GM18508 (cell line): Measurements from ENCODE around the gene PCDHB12.

Experiments
- ATAC-seq: cut with Tn5 transposase; IDR thresholded peaks from one replicate; pipeline ENCODE4 v1.9.1; 2021; ENCODE audit warnings: moderate number of reproducible peaks; ENCODE audit not compliant: insufficient read depth, unreplicated experiment

The PCDHB12 gene

DNA sequence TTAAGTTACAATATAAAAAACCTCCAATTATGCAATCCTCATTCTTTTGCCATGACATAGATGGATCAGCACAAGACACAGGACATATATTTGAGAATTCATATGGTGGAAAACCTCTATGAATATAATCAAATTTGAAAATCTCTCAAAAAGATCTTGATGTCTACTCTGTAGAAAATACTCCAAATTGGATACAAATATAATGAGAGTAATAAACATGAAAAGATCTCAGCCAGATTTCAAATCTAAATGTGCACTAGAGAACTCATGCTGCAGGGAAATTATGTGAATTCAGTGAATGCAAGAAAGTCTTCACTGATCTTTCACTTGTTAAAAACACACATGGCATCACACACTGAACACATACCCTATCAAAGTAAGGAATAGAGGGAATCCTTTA is 50.4 kb downstream of the PCDHB12 start:
- ATAC-seq = no peak

DNA sequence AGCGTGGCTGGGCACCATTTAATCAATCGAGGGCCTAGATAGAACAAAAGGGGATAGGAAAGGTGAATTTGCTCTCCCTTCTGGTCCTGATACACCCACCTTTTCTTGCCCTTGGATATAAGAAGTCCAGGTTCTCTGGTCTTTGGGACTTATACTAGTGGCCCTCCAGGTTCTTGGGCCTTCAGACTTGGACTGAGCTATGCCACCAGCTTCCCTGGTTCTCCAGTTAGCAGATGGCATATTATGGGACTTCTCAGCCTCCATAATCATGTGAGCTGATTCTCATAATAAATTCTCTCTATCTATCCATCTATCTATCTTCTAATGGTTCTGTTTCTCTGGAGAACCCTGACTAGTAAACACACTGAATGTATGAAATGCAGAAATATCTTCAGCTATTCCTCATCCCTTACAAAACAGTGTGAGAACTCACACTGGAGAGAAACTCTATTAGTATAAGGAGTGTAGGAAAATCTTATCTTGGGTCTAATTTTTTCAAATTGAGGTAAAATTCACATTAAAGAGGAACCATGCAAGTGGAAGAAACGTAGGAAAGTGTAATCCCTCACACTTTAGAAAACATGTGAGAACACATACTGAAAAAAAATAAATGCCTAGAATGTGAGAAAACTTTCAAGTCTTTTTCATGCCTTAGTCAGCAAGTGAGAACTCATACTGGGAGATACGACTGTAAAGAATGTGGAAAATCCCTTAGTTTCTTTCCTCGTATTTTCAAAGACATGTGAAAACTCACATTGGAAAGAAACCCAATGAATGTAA is 52.1 kb downstream of the PCDHB12 start:
- ATAC-seq = no peak

DNA sequence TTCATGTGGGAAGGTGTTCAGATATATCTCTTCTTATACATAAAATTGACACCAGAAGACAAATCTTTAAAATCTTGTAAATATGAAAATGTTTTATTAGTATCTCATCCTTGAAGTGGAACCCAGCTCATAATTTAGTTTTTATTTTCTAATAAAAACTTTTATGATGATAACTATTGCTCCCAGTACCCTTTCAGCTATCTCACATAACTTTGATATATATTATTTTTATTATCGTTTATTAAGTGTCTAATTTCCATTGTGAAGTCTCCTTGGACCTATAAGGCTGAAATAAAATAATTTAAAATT is 52.7 kb downstream of the PCDHB12 start:
- ATAC-seq = no peak
